ENCODE measurements around the gene RPN2.

Gene RPN2

DNA sequence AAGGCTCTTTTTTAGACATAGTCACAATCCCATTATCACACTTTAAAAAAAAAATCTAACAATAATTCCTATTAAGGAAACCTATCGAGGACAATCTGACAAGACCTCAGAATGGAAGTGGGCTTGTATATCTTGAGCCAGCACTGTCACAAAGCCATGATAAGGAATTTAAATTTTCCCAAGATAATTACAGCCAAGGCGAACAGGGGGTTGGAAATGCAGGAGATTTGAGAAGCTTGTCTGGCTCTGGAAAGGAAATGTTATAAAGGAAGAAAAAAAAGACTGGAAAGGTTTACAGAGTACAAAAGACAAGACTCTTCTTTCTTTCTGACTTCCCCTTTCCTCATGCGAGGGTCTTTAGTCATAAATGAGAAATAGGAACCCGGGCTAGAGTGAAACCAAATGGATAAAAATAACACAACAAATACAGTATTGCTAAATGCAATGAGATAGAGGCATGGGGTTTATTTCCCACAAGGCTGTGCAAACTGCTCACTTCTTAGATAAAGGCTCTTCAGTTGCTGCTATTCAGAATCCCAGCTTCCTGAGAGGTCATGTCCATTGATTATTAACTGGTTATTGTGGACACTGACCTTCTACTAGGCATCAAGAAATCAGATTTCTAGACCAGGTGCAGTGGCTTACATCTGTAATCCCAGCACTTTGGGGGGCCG, 95.9 kb downstream of the RPN2 start:
- Histone ChIP-seq H3K9ac (ENCODE audit: low read length) (no peak overlapping the region), H3F3A (ENCODE audit: insufficient read depth) (no peaks in the 10 kb centered on the region), H3K9me3 (ENCODE audit: insufficient read depth, low read length) (no peaks in the 10 kb centered on the region), H3K79me2 (ENCODE audit: insufficient read depth, low read length) (no peaks in the 10 kb centered on the region), H4K20me1 (ENCODE audit: low read depth, low read length) (no peaks in the 10 kb centered on the region), H3K4me2 (ENCODE audit: low read depth, low read length, poor library complexity, severe bottlenecking) (no peak overlapping the region), H3K36me3 (ENCODE audit: low read length) (no peaks in the 10 kb centered on the region), H2AFZ (ENCODE audit: low read depth, low read length, severe bottlenecking) (no peak overlapping the region), H3K27me3 (ENCODE audit: low read length) (no peaks in the 10 kb centered on the region), H3K27ac (ENCODE audit: low read depth, low read length) (no peak overlapping the region), H3K4me3 (ENCODE audit: insufficient read depth, low read length, poor library complexity, severe bottlenecking) (no peak overlapping the region), H3K9me2 (replicated peaks; ENCODE audit: insufficient read depth, low read length) (no peaks in the 10 kb centered on the region)
- no peak for TF ChIP-seq EZH2phosphoT487 (conservative IDR thresholded peaks at IDR 0.05; ENCODE audit: low read length)
- TF ChIP-seq, protein P1, sequence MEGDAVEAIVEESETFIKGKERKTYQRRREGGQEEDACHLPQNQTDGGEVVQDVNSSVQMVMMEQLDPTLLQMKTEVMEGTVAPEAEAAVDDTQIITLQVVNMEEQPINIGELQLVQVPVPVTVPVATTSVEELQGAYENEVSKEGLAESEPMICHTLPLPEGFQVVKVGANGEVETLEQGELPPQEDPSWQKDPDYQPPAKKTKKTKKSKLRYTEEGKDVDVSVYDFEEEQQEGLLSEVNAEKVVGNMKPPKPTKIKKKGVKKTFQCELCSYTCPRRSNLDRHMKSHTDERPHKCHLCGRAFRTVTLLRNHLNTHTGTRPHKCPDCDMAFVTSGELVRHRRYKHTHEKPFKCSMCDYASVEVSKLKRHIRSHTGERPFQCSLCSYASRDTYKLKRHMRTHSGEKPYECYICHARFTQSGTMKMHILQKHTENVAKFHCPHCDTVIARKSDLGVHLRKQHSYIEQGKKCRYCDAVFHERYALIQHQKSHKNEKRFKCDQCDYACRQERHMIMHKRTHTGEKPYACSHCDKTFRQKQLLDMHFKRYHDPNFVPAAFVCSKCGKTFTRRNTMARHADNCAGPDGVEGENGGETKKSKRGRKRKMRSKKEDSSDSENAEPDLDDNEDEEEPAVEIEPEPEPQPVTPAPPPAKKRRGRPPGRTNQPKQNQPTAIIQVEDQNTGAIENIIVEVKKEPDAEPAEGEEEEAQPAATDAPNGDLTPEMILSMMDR (IDR thresholded peaks at IDR 0.05; ENCODE audit: insufficient read depth, low read length, poor library complexity, severe bottlenecking), result no peak

DNA sequence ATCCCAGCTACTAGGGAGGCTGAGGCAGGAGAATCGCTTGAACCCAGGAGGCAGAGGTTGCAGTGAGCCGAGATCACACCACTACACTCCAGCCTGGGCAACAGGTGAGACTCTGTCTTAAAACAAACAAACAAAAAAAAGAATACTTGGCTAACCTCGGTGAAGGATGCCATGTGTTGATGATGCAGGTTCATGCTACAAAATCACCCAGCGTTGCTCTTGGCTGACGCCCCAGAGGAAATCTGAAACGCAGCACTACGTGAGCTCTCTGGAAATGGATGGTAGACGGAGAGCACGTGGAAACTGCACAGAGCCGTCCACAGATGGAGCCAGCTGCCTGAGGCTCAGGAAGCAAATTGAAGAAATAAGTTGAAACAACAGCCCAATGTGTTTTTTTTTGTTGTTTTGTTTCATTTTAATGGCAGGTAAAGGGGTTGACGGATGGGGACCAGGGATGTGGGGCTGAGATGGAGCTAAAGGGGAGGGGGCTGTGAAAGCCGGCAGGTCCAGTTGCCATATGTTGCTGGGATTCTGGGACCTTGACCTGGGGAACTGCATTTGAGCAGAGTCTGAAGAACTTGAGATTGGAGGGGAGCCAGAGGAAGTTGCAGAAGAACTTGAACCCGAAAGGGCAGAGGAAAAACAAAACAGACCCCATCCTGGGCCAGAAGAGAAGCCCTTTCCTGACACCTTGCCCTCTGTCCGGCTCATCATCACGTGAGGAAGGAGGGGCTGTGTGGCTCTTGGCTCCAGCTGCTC, 97.5 kb downstream of the RPN2 start:
- Histone ChIP-seq H3K4me3 (ENCODE audit: insufficient read depth, low read length, poor library complexity, severe bottlenecking) (no peak overlapping the region), H3K9ac (ENCODE audit: low read length) (no peak overlapping the region), H3K4me2 (ENCODE audit: low read depth, low read length, poor library complexity, severe bottlenecking) (no peak overlapping the region), H3K9me2 (replicated peaks; ENCODE audit: insufficient read depth, low read length) (no peaks in the 10 kb centered on the region), H2AFZ (ENCODE audit: low read depth, low read length, severe bottlenecking) (peak overlapping the region; percentile 14), H3F3A (ENCODE audit: insufficient read depth) (no peaks in the 10 kb centered on the region), H4K20me1 (ENCODE audit: low read depth, low read length) (no peaks in the 10 kb centered on the region), H3K36me3 (ENCODE audit: low read length) (no peaks in the 10 kb centered on the region), H3K79me2 (ENCODE audit: insufficient read depth, low read length) (no peaks in the 10 kb centered on the region), H3K27me3 (ENCODE audit: low read length) (no peaks in the 10 kb centered on the region), H3K9me3 (ENCODE audit: insufficient read depth, low read length) (no peaks in the 10 kb centered on the region), H3K27ac (ENCODE audit: low read depth, low read length) (no peak overlapping the region)
- TF ChIP-seq EZH2phosphoT487 (conservative IDR thresholded peaks at IDR 0.05; ENCODE audit: low read length), result no peak
- TF ChIP-seq, protein P1 (IDR thresholded peaks at IDR 0.05; ENCODE audit: insufficient read depth, low read length, poor library complexity, severe bottlenecking), result no peak

DNA sequence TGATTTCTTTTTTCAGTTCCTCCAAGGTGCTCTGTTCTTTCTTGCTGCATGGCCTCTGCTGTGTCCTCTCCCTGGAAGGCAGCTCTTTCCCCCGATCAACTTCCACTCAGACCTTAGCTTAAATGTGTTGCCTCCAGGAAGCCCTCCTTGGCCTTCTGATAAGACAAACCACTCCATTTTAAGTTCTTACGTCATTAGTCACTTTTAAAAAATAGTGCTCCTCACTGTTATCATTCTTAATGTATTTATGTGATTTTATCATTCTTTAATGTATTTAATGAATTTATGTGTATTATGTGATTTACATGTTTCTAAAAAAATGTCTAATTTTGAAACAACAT, 98.1 kb downstream of the RPN2 start:
- Histone ChIP-seq H3K4me3 (ENCODE audit: insufficient read depth, low read length, poor library complexity, severe bottlenecking) (no peak overlapping the region), H3K9ac (ENCODE audit: low read length) (no peak overlapping the region), H3K9me3 (ENCODE audit: insufficient read depth, low read length) (no peaks in the 10 kb centered on the region), H3K79me2 (ENCODE audit: insufficient read depth, low read length) (no peaks in the 10 kb centered on the region), H3K27me3 (ENCODE audit: low read length) (no peaks in the 10 kb centered on the region), H4K20me1 (ENCODE audit: low read depth, low read length) (no peaks in the 10 kb centered on the region), H2AFZ (ENCODE audit: low read depth, low read length, severe bottlenecking) (peak overlapping the region; percentile 14), H3F3A (ENCODE audit: insufficient read depth) (no peaks in the 10 kb centered on the region), H3K9me2 (replicated peaks; ENCODE audit: insufficient read depth, low read length) (no peaks in the 10 kb centered on the region), H3K4me2 (ENCODE audit: low read depth, low read length, poor library complexity, severe bottlenecking) (no peak overlapping the region), H3K36me3 (ENCODE audit: low read length) (no peaks in the 10 kb centered on the region), H3K27ac (ENCODE audit: low read depth, low read length) (no peak overlapping the region)
- TF ChIP-seq, protein P1 (IDR thresholded peaks at IDR 0.05; ENCODE audit: insufficient read depth, low read length, poor library complexity, severe bottlenecking), result no peak
- TF ChIP-seq EZH2phosphoT487 (conservative IDR thresholded peaks at IDR 0.05; ENCODE audit: low read length), result no peak

Data from SU-DHL-6 (cell line).